Endodermal cell (in vitro differentiated cells): ENCODE data around the gene GRIA4. TPM values are rescaled to one million over a fixed set of nuclear protein-coding genes. Genes with fewer than 3 reads are reported as not detected.

Experiments used
- DNase-seq: peaks from one replicate; pipeline ENCODE4 v3.0.0-alpha.2; 2017
- H3K27ac ChIP-seq: 2 replicates; pipeline ENCODE4 v1.5.1; 2013; ENCODE audit warnings: mild to moderate bottlenecking, low read depth, low read length, moderate library complexity
- H3K27me3 ChIP-seq: 2 replicates; pipeline ENCODE4 v1.6.1; 2013; ENCODE audit warnings: mild to moderate bottlenecking, low read length, moderate library complexity; ENCODE audit not compliant: insufficient read depth, control insufficient read depth, poor library complexity, severe bottlenecking
- H3K36me3 ChIP-seq: 2 replicates; pipeline ENCODE4 v1.7.0; 2013; ENCODE audit warnings: mild to moderate bottlenecking, low read length, moderate library complexity; ENCODE audit not compliant: control insufficient read depth, insufficient read depth
- H3K4me1 ChIP-seq: one replicate; pipeline ENCODE4 v1.7.0; 2013; ENCODE audit warnings: low read length; ENCODE audit not compliant: control insufficient read depth, insufficient read depth
- H3K4me3 ChIP-seq: 2 replicates; pipeline ENCODE4 v1.5.1; 2013; ENCODE audit warnings: mild to moderate bottlenecking, low read length, moderate library complexity
- H3K9ac ChIP-seq: 2 replicates; pipeline ENCODE4 v1.6.1; 2013; ENCODE audit warnings: mild to moderate bottlenecking, low read length, moderate library complexity; ENCODE audit not compliant: poor library complexity, severe bottlenecking; ENCODE audit errors: extremely low read depth
- H3K9me3 ChIP-seq: 2 replicates; pipeline ENCODE4 v1.6.1; 2013; ENCODE audit warnings: mild to moderate bottlenecking, low read length, moderate library complexity; ENCODE audit not compliant: control insufficient read depth
- H3K27ac Mint-ChIP-seq: 2 replicates; pipeline ENCODE4 v1.8.0; 2020; ENCODE audit warnings: mixed read lengths
- H3K27me3 Mint-ChIP-seq: 2 replicates; pipeline ENCODE4 v1.8.0; 2021; ENCODE audit warnings: mild to moderate bottlenecking, mixed read lengths; ENCODE audit not compliant: insufficient read depth
- H3K36me3 Mint-ChIP-seq: 2 replicates; pipeline ENCODE4 v1.8.0; 2020; ENCODE audit warnings: low read depth, mixed read lengths
- H3K4me1 Mint-ChIP-seq: 2 replicates; pipeline ENCODE4 v1.8.0; 2020; ENCODE audit warnings: mixed read lengths
- H3K4me3 Mint-ChIP-seq: 2 replicates; pipeline ENCODE4 v1.8.0; 2020; ENCODE audit warnings: mild to moderate bottlenecking, moderate library complexity, mixed read lengths
- H3K9me3 Mint-ChIP-seq: 2 replicates; pipeline ENCODE4 v1.8.0; 2020; ENCODE audit warnings: mild to moderate bottlenecking, mixed read lengths
- WGBS, 2 experiments: methylation state at CpG; one replicate each; pipeline versions ENCODE4 v1.1.5 to v1.1.7; 2013; ENCODE audit warnings: missing lambda C conversion rate in 2 of 2, mixed read lengths in 1 of 2; ENCODE audit not compliant: insufficient coverage in 1 of 2, insufficient read length in 1 of 2; 5-methylcytosine and 5-hydroxymethylcytosine counted together
- total RNA-seq, 2 donors: library from RNA; stranded (reverse); fragmentation: NEBNext Ultra II Directional in 1 of 2; extraction: Animal tissue kit (Norgen Biotek cat#: 25700) in 1 of 2; gene quantifications; 2 replicates in 1 of 2; 3 replicates in 1 of 2; pipeline ENCODE4 v1.2.1, GENCODE V29; 2021
- TF ChIP-seq, protein P1 (sequence below): fragments of 200-600 bp; sonication (generic); conservative IDR thresholded peaks from 2 replicates; pipeline ENCODE4 v1.5.0; 2021; ENCODE audit warnings: antibody characterized with exemption, mild to moderate bottlenecking

GRIA4 gene
- total RNA-seq, 2 donors from 2014 or later: 0.18 to 0.37 TPM

DNA sequence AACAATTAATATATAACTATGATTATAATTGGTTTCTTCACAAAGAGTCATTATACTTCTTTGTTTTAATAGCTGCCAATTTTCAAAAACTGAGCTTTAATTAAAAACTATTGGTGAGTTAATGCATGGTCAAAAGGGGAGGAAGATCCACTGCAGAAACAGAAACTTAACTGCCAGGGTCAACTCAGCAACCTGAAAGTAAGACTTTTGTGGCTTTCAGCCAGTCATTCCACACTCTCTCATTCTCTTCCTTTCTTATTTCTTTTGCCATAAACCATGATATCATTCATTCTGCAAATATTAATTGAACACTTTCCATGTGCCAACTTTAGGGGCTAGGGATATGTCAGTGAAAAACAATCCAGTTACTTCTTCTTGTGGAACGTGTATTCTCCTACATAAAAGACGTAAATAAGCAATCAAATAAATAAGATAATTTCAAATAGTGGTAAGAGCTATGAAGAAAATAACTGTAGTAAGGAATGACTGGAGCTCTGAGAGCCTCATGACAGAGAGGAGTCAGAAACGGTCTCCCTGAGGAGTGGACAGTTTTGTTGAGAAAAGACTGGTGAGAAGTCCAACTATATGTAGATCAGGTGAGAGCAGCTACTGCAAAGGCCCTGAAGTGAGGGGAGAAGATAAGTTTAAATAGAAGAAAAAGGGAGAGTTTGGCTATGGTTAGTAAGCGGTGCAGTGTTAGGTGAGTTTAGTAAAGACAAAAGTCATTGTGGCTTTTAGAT, 130.5 kb downstream of the GRIA4 start:
- H3K4me1 Mint-ChIP-seq: no peaks in the 10 kb centered on the region
- H3K4me3 ChIP-seq: no peak overlapping the region

DNA sequence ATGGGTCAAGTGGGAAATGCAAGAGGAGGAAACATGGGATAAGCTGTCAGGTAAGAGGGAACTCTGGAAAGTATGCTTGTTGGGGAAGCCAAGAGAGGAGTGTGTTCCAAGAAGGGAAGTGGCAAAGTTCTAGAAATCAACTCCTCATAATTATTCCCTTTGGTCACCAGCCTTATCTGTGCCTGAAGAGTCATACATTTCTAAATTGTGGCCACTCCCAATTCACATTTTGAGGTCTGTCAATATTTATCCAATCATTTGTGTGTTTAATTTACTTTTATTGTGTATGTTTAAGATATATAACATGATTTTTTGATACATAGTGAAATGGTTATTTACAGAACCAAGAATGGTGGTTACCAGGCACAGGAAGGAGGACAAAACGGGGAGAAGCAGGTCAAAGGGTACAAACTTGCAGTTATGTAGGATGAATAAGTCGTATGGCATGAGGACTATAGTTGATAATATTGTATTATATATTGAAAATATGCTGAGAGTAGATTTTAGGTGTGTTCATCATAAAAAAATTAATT, 131.7 kb downstream of the GRIA4 start:
- Mint-ChIP-seq H3K9me3 (no peaks in the 10 kb centered on the region), H3K4me3 (no peak overlapping the region), H3K36me3 (no peaks in the 10 kb centered on the region), H3K27me3 (no peaks in the 10 kb centered on the region), H3K4me1 (no peaks in the 10 kb centered on the region), H3K27ac (no peak overlapping the region)
- no peaks in the 10 kb centered on the region for H3K27me3 ChIP-seq
- no peaks in the 10 kb centered on the region for H3K36me3 ChIP-seq
- TF ChIP-seq, protein P1, sequence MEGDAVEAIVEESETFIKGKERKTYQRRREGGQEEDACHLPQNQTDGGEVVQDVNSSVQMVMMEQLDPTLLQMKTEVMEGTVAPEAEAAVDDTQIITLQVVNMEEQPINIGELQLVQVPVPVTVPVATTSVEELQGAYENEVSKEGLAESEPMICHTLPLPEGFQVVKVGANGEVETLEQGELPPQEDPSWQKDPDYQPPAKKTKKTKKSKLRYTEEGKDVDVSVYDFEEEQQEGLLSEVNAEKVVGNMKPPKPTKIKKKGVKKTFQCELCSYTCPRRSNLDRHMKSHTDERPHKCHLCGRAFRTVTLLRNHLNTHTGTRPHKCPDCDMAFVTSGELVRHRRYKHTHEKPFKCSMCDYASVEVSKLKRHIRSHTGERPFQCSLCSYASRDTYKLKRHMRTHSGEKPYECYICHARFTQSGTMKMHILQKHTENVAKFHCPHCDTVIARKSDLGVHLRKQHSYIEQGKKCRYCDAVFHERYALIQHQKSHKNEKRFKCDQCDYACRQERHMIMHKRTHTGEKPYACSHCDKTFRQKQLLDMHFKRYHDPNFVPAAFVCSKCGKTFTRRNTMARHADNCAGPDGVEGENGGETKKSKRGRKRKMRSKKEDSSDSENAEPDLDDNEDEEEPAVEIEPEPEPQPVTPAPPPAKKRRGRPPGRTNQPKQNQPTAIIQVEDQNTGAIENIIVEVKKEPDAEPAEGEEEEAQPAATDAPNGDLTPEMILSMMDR: no peak
- H3K27ac ChIP-seq: no peak overlapping the region
- H3K4me3 ChIP-seq: no peak overlapping the region
- H3K9ac ChIP-seq: no peak overlapping the region
- 83 to 95% methylated on average over 2 of the region's 2 CpGs for WGBS, 2 experiments
- H3K9me3 ChIP-seq: no peaks in the 10 kb centered on the region
- H3K4me1 ChIP-seq: no peaks in the 10 kb centered on the region
- no peak for DNase-seq

More for the DNA sequence above, 130.5 kb downstream of the GRIA4 start:
- Histone ChIP-seq H3K27me3 (no peaks in the 10 kb centered on the region), H3K27ac (no peak overlapping the region), H3K9ac (no peak overlapping the region), H3K9me3 (no peaks in the 10 kb centered on the region), H3K36me3 (no peaks in the 10 kb centered on the region), H3K4me1 (no peaks in the 10 kb centered on the region)
- H3K4me3 Mint-ChIP-seq: no peak overlapping the region
- DNase-seq: no peak
- 93 to 95% methylated on average over 2 to 4 of the region's 4 CpGs for WGBS, 2 experiments
- H3K9me3 Mint-ChIP-seq: no peaks in the 10 kb centered on the region
- no peak overlapping the region for H3K27ac Mint-ChIP-seq
- no peaks in the 10 kb centered on the region for H3K36me3 Mint-ChIP-seq
- TF ChIP-seq, protein P1: no peak
- H3K27me3 Mint-ChIP-seq: no peaks in the 10 kb centered on the region

DNA sequence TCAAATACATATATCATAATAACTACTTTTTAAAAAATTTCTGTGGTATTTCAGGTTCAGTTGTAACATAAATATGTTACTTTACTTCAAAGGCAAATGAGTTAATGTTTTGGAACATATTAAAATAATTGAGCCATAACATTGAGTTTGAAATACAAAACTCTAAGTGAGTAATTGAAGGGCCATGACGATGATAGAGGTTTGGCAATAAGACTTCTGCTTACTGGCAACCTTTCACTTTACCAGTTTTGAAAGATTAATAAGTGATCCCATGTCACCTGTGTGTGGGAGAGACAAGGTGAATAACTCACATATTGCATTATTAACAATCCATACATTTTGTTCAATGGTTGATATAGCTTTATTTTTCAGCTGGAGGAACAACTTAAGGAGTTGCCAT, 144.4 kb downstream of the GRIA4 start:
- H3K9ac ChIP-seq: no peak overlapping the region
- no peaks in the 10 kb centered on the region for H3K4me1 ChIP-seq
- no peaks in the 10 kb centered on the region for H3K9me3 Mint-ChIP-seq
- peaks cover 9% of the 10 kb centered on the region for H3K4me1 Mint-ChIP-seq
- WGBS, 2 experiments: 81% methylated on average over 1 of the region's 1 CpG; no CpG with 5 or more reads in 1 of the 2 experiments
- no peak overlapping the region for H3K27ac Mint-ChIP-seq
- H3K36me3 Mint-ChIP-seq: no peaks in the 10 kb centered on the region
- H3K9me3 ChIP-seq: no peaks in the 10 kb centered on the region
- no peaks in the 10 kb centered on the region for H3K27me3 Mint-ChIP-seq
- H3K27ac ChIP-seq: no peak overlapping the region
- TF ChIP-seq, protein P1: no peak
- H3K4me3 ChIP-seq: no peak overlapping the region
- no peaks in the 10 kb centered on the region for H3K27me3 ChIP-seq
- no peak overlapping the region for H3K4me3 Mint-ChIP-seq
- no peak for DNase-seq
- no peaks in the 10 kb centered on the region for H3K36me3 ChIP-seq
